ENCODE data around the gene ADGRA3. TPM values are rescaled to one million over a fixed set of nuclear protein-coding genes. Genes with fewer than 3 reads are reported as not detected.
"Not testable (repeated sequence)": the region's sequence is repeated elsewhere in the genome, so short reads cannot be mapped to it uniquely, and the experiment has no call there.

ADGRA3 gene
- total and polyA plus RNA-seq, 2 of the 13 experiments (the other 11 are each of a cell fraction or from before 2014, with no cell fraction given): 32.2 to 40.8 TPM

- TF ChIP-seq FOXP1 (IDR thresholded peaks at IDR 0.05): no peak
- TF ChIP-seq FOXP1 (CRISPR knock-in tag; IDR thresholded peaks at IDR 0.05): no peak
- no peak for TF ChIP-seq ZNF350 (CRISPR knock-in tag; IDR thresholded peaks at IDR 0.05; ENCODE audit: borderline replicate concordance, low read depth)
Observed at GRCh38 chr4:22476011-22476410, 39.9 kb downstream of the ADGRA3 start (continued).

GRCh38 chr4:22475311-22475646, 40.6 kb downstream of the ADGRA3 start:
- H3K9ac ChIP-seq (ENCODE audit: insufficient read depth, low read depth, low read length); BruUV-seq (replicated peaks); in situ Hi-C loops (cut with HindIII; ENCODE audit: extremely low pct_ligation_motif_present, low pct_unique_long_range_greater_than_20kb); H4K20me1 ChIP-seq (ENCODE audit: insufficient read depth, low read length); CTCF ChIA-PET (ENCODE audit: low intra/inter-chr PET ratio, low total read pairs); FAIRE-seq; H3K9me3 ChIP-seq (ENCODE audit: low read length); DNase-seq (ENCODE audit: low spot score); H2AFZ ChIP-seq (ENCODE audit: low read length); H3K27me3 ChIP-seq (ENCODE audit: control insufficient read depth in 1 of 2, insufficient read depth in 2 of 2, low read length in 2 of 2): not testable (repeated sequence)
- ATAC-seq: peak; percentile 27
- peaks cover 2 to 11% of the 10 kb centered on the region in 2 experiments; a peak in 4 of 5 replicates for H3K36me3 ChIP-seq (replicated peaks in 1 of 2; ENCODE audit: control insufficient read depth in 1 of 2, insufficient read depth in 2 of 2, low read length in 2 of 2)
- peaks cover 52% of the 10 kb centered on the region for H3K79me2 ChIP-seq (ENCODE audit: insufficient read depth, low read length)
- H3K4me1 ChIP-seq (ENCODE audit: insufficient read depth, low read length): peaks cover 52% of the 10 kb centered on the region
- POLR2A ChIA-PET: interaction anchor here (1.9 kb wide), 1 partner anchor 40 kb away, joined by 7 read pairs; no protein-coding TSS in a partner anchor
- 0 out of 2 replicates have a peak, but pooled peaks have one; percentile 30 for TF ChIP-seq POGZ (CRISPR knock-in tag; IDR thresholded peaks at IDR 0.05)
- TF ChIP-seq ZBTB21 (CRISPR knock-in tag; IDR thresholded peaks at IDR 0.05): 0 out of 2 replicates have a peak, but pooled peaks have one; percentile 30
- TF ChIP-seq FOSL2 (CRISPR knock-in tag; IDR thresholded peaks at IDR 0.05): 0 out of 2 replicates have a peak, but pooled peaks have one; percentile 1
- TF ChIP-seq ZBTB33 (CRISPR knock-in tag; IDR thresholded peaks at IDR 0.05): peak; percentile 90
- TF ChIP-seq ZBTB38 (CRISPR knock-in tag; IDR thresholded peaks at IDR 0.05): 0 out of 2 replicates have a peak, but pooled peaks have one; percentile 15
- intact Hi-C loops (cut with micrococcal nuclease; ENCODE audit: unreplicated experiment): loop anchor here (2.0 kb wide), 2 partner anchors 14 to 40 kb away; no protein-coding TSS in a partner anchor
- WGBS (ENCODE audit: low lambda C conversion rate): 86% methylated on average over 16 of the region's 16 CpGs
- H3K4me2 ChIP-seq (ENCODE audit: low read depth, low read length): peak overlapping the region; percentile 58
- peak overlapping the region in 1 of 3 experiments; percentile 21; a peak in 1 of 6 replicates for H3K4me3 ChIP-seq (replicated peaks in 1 of 3; ENCODE audit: insufficient read depth in 1 of 3, low read depth in 2 of 3, low read length in 3 of 3)
- H3K27ac ChIP-seq (ENCODE audit: extremely low read length, insufficient read depth, low read length): peak overlapping the region; percentile 55
